SK-N-SH treated with all-trans-retinoic acid at 6 μM for 48 hours (cell line): ENCODE measurements around the gene PRKAA1.

ENCODE experiments used
- ATAC-seq: fragments of 200-7000 bp; cut with Tn5 transposase; 3 replicates; pipeline ENCODE4 v1.9.1; 2020; ENCODE audit warnings: mild to moderate bottlenecking, moderate library complexity
- ARNTL ChIP-seq: fragments of 450-650 bp; formaldehyde crosslinking; IDR thresholded peaks from 2 replicates; pipeline ENCODE4 v1.5.0; 2020; ENCODE audit warnings: low read depth, mild to moderate bottlenecking, moderate library complexity, borderline replicate concordance
- BACH2 ChIP-seq: fragments of 250-450 bp; sonication (Bioruptor Pico); IDR thresholded peaks from 2 replicates; pipeline ENCODE4 v1.9.0; 2021; ENCODE audit warnings: mild to moderate bottlenecking, borderline replicate concordance
- CSDC2 ChIP-seq: fragments of 250-450 bp; sonication (Bioruptor Pico); IDR thresholded peaks from 2 replicates; pipeline ENCODE4 v1.5.0; 2020; ENCODE audit warnings: mild to moderate bottlenecking, moderate library complexity
- ESRRG ChIP-seq: fragments of 250-450 bp; sonication (Bioruptor Pico); IDR thresholded peaks from 2 replicates; pipeline ENCODE4 v1.6.1; 2021; ENCODE audit warnings: mild to moderate bottlenecking
- GLIS3 ChIP-seq: fragments of 250-450 bp; sonication (Bioruptor Pico); IDR thresholded peaks from 2 replicates; pipeline ENCODE4 v1.5.0; 2020; ENCODE audit warnings: mild to moderate bottlenecking, moderate library complexity
- OSR1 ChIP-seq: fragments of 250-450 bp; sonication (Bioruptor Pico); IDR thresholded peaks from 2 replicates; pipeline ENCODE4 v1.8.0; 2022; ENCODE audit warnings: moderate library complexity, mild to moderate bottlenecking, inconsistent platforms
- PPARA ChIP-seq: fragments of 250-450 bp; sonication (Bioruptor Pico); IDR thresholded peaks from 2 replicates; pipeline ENCODE4 v1.5.0; 2020; ENCODE audit warnings: mild to moderate bottlenecking, borderline replicate concordance
- RARB ChIP-seq: fragments of 250-450 bp; sonication (Bioruptor Pico); IDR thresholded peaks from 2 replicates; pipeline ENCODE4 v1.8.0; 2021; ENCODE audit warnings: mild to moderate bottlenecking, moderate library complexity
- TCF4 ChIP-seq: fragments of 250-450 bp; sonication (Bioruptor Pico); IDR thresholded peaks from 2 replicates; pipeline ENCODE4 v1.8.0; 2021; ENCODE audit warnings: mild to moderate bottlenecking, moderate library complexity, borderline replicate concordance
- TOX ChIP-seq: fragments of 250-450 bp; sonication (Bioruptor Pico); IDR thresholded peaks from 2 replicates; pipeline ENCODE4 v1.8.0; 2021; ENCODE audit warnings: mild to moderate bottlenecking, moderate library complexity, borderline replicate concordance
- ZC3H10 ChIP-seq: fragments of 250-450 bp; sonication (Bioruptor Pico); IDR thresholded peaks from 2 replicates; pipeline ENCODE4 v1.5.1; 2021; ENCODE audit warnings: mild to moderate bottlenecking, moderate library complexity
- ZFP3 ChIP-seq: fragments of 250-450 bp; sonication (Bioruptor Pico); IDR thresholded peaks from 2 replicates; pipeline ENCODE4 v1.5.0; 2020; ENCODE audit warnings: mild to moderate bottlenecking, moderate library complexity
- ZFP30 ChIP-seq: fragments of 450-650 bp; formaldehyde crosslinking; IDR thresholded peaks from 2 replicates; pipeline ENCODE4 v1.5.0; 2022; ENCODE audit warnings: mild to moderate bottlenecking, moderate library complexity
- ZNF70 ChIP-seq: fragments of 450-650 bp; formaldehyde crosslinking; IDR thresholded peaks from 2 replicates; pipeline ENCODE4 v1.5.0; 2020; ENCODE audit warnings: mild to moderate bottlenecking, moderate library complexity
- TF ChIP-seq, protein P1 (sequence below): fragments of 250-450 bp; sonication (Bioruptor Pico); IDR thresholded peaks from 2 replicates; pipeline ENCODE4 v1.5.1; 2021; ENCODE audit warnings: mild to moderate bottlenecking, moderate library complexity
- TF ChIP-seq, protein P2 (sequence below): fragments of 250-450 bp; sonication (Bioruptor Pico); IDR thresholded peaks from 2 replicates; pipeline ENCODE4 v1.5.0; 2020; ENCODE audit warnings: mild to moderate bottlenecking, moderate library complexity
- TF ChIP-seq, protein P3 (sequence below): fragments of 250-450 bp; sonication (Bioruptor Pico); IDR thresholded peaks from 2 replicates; pipeline ENCODE4 v1.8.0; 2021; ENCODE audit warnings: low read depth, mild to moderate bottlenecking, moderate library complexity, borderline replicate concordance
- TF ChIP-seq, protein P4 (sequence below): fragments of 250-450 bp; sonication (Bioruptor Pico); IDR thresholded peaks from 2 replicates; pipeline ENCODE4 v1.8.0; 2020; ENCODE audit warnings: mild to moderate bottlenecking, moderate library complexity, borderline replicate concordance
- TF ChIP-seq, protein P5 (sequence below): fragments of 250-450 bp; sonication (Bioruptor Pico); IDR thresholded peaks from 2 replicates; pipeline ENCODE4 v1.5.1; 2020; ENCODE audit warnings: low read depth, mild to moderate bottlenecking, moderate library complexity

The PRKAA1 gene

DNA sequence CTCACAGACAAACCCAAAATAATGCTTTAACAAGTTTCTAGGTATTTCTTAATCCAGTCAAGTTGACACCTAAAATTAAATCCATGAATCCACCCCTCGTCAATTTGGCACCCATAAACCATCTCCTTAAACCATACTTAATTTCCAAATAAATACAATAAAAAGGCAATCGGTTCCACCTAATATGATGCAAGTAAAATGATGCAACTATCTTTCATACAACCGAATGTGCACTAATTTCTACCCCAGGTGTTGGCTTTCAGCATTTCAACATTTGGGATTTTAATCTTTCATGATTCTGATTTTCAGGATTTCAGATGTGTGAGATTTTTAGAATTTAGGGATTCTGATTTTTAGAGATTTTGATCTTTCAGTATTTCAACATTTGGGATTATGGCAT lies 17.3 kb downstream of the PRKAA1 start:
- ATAC-seq: no peak

DNA sequence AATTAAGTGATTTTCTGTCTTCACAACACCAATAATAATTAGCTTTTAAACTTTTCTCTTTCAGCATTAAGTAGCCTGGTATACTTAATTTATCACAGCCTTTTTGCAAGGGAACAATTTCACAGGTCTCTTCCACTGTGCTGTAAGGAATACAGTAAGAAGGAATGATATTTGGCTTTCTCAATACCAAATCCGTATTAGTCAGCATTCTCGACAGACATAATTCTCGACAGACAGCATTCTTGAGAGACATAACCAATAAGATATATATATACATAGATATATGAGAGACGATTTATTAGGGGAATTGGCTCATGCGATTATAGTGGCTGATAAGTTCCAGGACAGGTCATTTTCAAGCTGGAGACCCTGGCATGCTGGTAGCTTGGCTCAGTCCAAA lies 18.0 kb downstream of the PRKAA1 start:
- ATAC-seq: no peak
- no peak for TF ChIP-seq TCF4 (CRISPR knock-in tag)
- TF ChIP-seq, protein P1, sequence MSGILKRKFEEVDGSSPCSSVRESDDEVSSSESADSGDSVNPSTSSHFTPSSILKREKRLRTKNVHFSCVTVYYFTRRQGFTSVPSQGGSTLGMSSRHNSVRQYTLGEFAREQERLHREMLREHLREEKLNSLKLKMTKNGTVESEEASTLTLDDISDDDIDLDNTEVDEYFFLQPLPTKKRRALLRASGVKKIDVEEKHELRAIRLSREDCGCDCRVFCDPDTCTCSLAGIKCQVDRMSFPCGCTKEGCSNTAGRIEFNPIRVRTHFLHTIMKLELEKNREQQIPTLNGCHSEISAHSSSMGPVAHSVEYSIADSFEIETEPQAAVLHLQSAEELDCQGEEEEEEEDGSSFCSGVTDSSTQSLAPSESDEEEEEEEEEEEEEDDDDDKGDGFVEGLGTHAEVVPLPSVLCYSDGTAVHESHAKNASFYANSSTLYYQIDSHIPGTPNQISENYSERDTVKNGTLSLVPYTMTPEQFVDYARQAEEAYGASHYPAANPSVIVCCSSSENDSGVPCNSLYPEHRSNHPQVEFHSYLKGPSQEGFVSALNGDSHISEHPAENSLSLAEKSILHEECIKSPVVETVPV (CRISPR knock-in tag): no peak
- no peak for TF ChIP-seq ZFP30 (CRISPR knock-in tag)
- no peak for TF ChIP-seq OSR1 (CRISPR knock-in tag)
- TF ChIP-seq, all 23 proteins: peak for 0

More for the DNA sequence above, 17.3 kb downstream of the PRKAA1 start:
- TF ChIP-seq, protein P2, sequence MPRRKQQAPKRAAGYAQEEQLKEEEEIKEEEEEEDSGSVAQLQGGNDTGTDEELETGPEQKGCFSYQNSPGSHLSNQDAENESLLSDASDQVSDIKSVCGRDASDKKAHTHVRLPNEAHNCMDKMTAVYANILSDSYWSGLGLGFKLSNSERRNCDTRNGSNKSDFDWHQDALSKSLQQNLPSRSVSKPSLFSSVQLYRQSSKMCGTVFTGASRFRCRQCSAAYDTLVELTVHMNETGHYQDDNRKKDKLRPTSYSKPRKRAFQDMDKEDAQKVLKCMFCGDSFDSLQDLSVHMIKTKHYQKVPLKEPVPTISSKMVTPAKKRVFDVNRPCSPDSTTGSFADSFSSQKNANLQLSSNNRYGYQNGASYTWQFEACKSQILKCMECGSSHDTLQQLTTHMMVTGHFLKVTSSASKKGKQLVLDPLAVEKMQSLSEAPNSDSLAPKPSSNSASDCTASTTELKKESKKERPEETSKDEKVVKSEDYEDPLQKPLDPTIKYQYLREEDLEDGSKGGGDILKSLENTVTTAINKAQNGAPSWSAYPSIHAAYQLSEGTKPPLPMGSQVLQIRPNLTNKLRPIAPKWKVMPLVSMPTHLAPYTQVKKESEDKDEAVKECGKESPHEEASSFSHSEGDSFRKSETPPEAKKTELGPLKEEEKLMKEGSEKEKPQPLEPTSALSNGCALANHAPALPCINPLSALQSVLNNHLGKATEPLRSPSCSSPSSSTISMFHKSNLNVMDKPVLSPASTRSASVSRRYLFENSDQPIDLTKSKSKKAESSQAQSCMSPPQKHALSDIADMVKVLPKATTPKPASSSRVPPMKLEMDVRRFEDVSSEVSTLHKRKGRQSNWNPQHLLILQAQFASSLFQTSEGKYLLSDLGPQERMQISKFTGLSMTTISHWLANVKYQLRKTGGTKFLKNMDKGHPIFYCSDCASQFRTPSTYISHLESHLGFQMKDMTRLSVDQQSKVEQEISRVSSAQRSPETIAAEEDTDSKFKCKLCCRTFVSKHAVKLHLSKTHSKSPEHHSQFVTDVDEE (CRISPR knock-in tag): no peak
- TF ChIP-seq ZC3H10 (CRISPR knock-in tag): no peak
- no peak for TF ChIP-seq ESRRG (CRISPR knock-in tag)
- no peak for TF ChIP-seq ZFP3 (CRISPR knock-in tag)
- no peak for TF ChIP-seq PPARA (CRISPR knock-in tag)
- TF ChIP-seq, protein P3, sequence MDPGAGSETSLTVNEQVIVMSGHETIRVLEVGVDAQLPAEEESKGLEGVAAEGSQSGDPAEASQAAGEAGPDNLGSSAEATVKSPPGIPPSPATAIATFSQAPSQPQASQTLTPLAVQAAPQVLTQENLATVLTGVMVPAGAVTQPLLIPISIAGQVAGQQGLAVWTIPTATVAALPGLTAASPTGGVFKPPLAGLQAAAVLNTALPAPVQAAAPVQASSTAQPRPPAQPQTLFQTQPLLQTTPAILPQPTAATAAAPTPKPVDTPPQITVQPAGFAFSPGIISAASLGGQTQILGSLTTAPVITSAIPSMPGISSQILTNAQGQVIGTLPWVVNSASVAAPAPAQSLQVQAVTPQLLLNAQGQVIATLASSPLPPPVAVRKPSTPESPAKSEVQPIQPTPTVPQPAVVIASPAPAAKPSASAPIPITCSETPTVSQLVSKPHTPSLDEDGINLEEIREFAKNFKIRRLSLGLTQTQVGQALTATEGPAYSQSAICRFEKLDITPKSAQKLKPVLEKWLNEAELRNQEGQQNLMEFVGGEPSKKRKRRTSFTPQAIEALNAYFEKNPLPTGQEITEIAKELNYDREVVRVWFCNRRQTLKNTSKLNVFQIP (CRISPR knock-in tag): no peak
- no peak for TF ChIP-seq ARNTL (CRISPR knock-in tag)
- TF ChIP-seq, protein P4, sequence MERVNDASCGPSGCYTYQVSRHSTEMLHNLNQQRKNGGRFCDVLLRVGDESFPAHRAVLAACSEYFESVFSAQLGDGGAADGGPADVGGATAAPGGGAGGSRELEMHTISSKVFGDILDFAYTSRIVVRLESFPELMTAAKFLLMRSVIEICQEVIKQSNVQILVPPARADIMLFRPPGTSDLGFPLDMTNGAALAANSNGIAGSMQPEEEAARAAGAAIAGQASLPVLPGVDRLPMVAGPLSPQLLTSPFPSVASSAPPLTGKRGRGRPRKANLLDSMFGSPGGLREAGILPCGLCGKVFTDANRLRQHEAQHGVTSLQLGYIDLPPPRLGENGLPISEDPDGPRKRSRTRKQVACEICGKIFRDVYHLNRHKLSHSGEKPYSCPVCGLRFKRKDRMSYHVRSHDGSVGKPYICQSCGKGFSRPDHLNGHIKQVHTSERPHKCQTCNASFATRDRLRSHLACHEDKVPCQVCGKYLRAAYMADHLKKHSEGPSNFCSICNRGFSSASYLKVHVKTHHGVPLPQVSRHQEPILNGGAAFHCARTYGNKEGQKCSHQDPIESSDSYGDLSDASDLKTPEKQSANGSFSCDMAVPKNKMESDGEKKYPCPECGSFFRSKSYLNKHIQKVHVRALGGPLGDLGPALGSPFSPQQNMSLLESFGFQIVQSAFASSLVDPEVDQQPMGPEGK: no peak
- TF ChIP-seq, protein P1 (CRISPR knock-in tag): no peak
- TF ChIP-seq BACH2 (CRISPR knock-in tag): no peak
- TF ChIP-seq ZNF70 (CRISPR knock-in tag): no peak
- no peak for TF ChIP-seq RARB (CRISPR knock-in tag)
- no peak for TF ChIP-seq TOX (CRISPR knock-in tag)
- no peak for TF ChIP-seq ZFP30 (CRISPR knock-in tag)
- TF ChIP-seq OSR1 (CRISPR knock-in tag): no peak
- no peak for TF ChIP-seq GLIS3 (CRISPR knock-in tag)
- no peak for TF ChIP-seq CSDC2
- TF ChIP-seq, all 23 proteins: peak for 0

DNA sequence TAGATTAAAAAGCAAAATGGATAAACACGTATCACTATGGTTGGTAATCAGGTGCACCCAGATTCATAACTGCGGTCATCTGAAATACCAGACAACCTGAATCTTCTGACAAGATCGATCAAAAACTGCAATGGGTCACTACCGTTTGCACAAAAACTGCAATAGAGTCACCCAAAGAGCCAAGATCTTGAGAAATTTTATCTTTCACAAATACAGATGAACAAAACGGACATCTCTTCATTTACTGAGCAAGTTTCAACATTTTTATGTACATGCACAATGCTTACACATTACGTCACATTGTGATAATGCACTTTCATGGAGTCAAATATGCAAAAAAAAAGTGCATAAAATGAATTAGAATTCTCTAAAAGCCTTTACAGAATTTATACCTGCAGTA lies 18.6 kb downstream of the PRKAA1 start:
- ATAC-seq: no peak
- TF ChIP-seq CSDC2: no peak
- TF ChIP-seq, protein P5, sequence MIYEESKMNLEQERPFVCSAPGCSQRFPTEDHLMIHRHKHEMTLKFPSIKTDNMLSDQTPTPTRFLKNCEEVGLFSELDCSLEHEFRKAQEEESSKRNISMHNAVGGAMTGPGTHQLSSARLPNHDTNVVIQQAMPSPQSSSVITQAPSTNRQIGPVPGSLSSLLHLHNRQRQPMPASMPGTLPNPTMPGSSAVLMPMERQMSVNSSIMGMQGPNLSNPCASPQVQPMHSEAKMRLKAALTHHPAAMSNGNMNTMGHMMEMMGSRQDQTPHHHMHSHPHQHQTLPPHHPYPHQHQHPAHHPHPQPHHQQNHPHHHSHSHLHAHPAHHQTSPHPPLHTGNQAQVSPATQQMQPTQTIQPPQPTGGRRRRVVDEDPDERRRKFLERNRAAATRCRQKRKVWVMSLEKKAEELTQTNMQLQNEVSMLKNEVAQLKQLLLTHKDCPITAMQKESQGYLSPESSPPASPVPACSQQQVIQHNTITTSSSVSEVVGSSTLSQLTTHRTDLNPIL (CRISPR knock-in tag): no peak
- TF ChIP-seq, protein P2 (CRISPR knock-in tag): no peak
- no peak for TF ChIP-seq RARB (CRISPR knock-in tag)
- no peak for TF ChIP-seq TOX (CRISPR knock-in tag)
- no peak for TF ChIP-seq ZC3H10 (CRISPR knock-in tag)
- TF ChIP-seq, protein P3 (CRISPR knock-in tag): no peak
- no peak for TF ChIP-seq GLIS3 (CRISPR knock-in tag)
- no peak for TF ChIP-seq ZNF70 (CRISPR knock-in tag)
- no peak for TF ChIP-seq ESRRG (CRISPR knock-in tag)
